Erythroblast (primary cell): Measurements from ENCODE around the gene CPB2.
A peak's percentile ranks its signal among the peaks of the same experiment; 100 is the strongest.

Source experiments
- DNase-seq, 2 experiments: peaks; one replicate each; lab custom pipeline; 2025; lab: John Stamatoyannopoulos, UW
- GATA1 ChIP-seq: IDR thresholded peaks from 2 replicates; pipeline ENCODE4 v1.6.1; 2011; ENCODE audit warnings: low read depth, mild to moderate bottlenecking, control low read depth, low read length, moderate library complexity
- POLR2A ChIP-seq: IDR thresholded peaks from 2 replicates; pipeline ENCODE4 v1.6.1; 2011; ENCODE audit warnings: mild to moderate bottlenecking, low read length

The CPB2 gene

DNA sequence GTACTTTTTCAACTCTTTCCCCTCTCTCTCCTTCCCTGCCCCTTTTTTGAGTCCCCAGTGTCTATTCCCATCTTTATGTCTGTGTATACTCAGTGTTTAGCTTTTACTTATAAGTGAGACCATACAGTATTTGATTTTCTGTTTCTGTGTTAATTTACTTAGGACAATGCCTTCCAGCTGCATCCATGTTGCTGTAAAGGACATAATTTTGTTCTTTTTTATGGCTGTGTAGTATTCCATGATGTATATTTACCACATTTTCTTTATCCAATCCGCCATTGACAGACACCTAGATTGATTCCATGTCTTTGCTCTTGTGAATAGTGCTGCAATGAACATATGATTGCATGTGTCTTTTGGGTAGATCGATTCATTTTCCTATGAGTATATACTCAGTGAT is 41.5 kb downstream of the CPB2 start:
- no peak for DNase-seq
- TF ChIP-seq GATA1 (no peak), POLR2A (no peak)

GRCh38 chr13:46062185-46062584 is 42.6 kb downstream of the CPB2 start:
- no peak for TF ChIP-seq POLR2A
- no peak for TF ChIP-seq GATA1
- DNase-seq, result no peak

- DNase-seq, result no peak
- no peak for TF ChIP-seq POLR2A
- TF ChIP-seq GATA1, result no peak
Measured at GRCh38 chr13:46059405-46059804, 45.4 kb downstream of the CPB2 start.

- DNase-seq, result no peak
- TF ChIP-seq POLR2A, result no peak
- TF ChIP-seq GATA1, result no peak
Measured at GRCh38 chr13:46058268-46058667, 46.6 kb downstream of the CPB2 start.

DNA sequence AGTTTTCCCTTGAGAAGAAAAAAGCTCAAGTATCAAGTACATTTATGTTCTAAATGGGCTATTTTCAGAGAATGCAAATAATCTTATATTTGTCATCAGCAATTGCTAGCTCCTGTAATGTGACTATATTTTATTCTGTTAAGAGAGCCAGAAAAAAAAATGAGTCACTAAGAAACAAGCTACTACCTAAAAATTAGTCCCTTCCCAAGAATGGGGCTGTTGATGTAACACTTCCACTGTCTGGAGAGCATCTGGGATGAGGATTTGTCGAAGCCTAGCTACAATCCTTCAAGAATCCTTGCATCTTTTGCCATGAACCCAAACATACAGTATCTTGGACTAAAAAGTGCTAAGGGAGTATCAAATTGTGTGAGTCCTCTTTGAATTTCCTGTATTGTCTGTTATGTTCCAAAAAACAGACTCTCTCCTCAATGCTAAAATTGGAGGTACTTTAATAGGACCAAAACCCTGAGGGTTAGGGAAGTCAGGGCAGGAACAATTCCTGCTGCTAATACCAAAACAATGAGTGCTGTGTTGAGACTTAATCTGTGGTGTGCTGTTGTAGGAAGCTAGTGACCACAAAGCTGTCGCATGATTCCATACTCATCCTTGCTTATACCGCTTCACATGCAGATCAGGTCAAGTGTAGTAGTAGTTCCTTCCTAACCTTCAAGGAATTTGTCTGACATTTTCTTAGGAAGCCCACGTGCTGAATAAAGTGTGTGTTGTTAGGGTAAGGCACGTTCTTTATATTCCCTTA is 47.4 kb downstream of the CPB2 start:
- DNase-seq, result no peak
- no peak for TF ChIP-seq POLR2A
- TF ChIP-seq GATA1, result no peak

DNA sequence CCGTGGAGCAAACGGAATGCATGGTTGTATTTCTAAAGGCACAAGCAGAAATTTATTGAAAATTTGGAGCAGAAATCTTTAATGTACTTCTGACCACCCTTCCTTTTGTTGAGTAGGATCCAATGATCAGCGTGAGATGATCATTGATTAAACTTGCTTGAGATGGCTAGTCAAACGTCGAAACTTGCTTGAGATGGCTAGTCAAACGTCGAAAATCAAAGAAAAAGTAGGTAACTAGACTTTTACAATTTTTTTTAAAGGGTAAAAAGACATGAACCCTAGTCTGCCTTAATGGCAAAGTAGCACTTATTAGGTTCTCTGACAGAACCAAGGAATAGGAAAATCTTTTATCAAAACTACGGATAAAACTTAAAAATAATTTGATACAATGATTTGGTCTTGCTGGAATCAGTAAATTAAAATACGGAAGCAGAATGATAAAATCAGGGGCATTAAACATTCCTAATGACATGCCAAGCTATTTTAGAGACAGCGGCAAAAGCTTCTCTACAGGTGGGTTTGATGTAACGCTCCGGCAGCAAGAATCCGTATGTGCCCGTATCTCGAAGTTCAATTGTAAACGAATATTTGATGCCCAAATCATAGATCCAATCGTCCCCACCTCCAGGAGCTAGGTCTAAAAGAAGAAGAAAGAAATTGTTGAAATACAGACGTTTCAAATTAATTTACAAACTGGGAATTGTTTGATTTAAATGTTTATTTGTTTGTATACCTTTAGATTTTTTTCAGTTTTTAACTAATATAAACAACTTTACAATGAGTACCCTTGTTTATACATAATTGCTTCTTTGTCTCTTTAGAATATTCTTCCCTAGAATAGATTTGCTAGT is 51.4 kb downstream of the CPB2 start:
- no peak for DNase-seq
- TF ChIP-seq GATA1, result no peak
- TF ChIP-seq POLR2A, result no peak

DNA sequence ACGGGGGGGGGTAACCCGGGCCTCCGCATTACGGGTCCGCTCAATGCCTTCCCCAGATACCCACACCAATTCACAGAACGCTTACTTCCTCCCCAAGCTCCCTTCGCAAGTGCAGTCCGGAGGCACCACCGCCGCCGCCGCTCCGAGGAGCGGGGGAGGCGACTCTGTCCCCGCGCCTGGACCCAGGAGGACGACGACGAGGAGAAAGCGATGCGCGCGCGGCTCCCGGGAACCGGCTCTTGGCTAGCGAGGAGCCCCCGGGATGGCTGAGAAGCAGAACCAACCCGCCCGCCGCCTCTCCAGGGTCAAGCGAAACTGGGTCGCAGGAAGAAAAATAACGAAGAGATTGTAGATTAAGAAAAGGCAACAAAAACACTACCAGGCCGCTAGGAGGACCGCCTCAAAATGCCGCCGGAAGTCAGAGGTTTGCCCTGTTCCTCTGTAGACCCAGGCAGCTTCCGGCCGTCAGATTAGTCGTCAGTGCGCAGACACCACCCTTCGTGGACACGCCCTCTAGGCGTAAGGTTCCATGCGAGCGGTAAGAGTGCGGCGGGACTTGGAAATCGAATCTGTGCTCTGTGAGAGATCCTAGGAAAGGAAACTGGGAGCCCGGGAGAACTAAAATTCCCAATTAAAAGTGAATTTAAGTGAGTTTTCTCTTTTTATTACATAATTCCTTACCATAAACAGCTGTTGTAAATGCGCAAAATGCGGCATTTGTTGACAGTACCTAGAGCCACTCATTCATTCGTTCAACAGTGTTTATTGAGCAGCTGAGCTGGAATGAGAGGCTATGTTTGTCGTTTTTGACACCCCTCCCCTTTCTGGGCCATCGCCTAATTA is 52.3 kb downstream of the CPB2 start, which contains the start of gene ZC3H13:
Gene ZC3H13 (minus strand): TSS at position 428 of the 843 bp plus-strand sequence. CDS start 7,239 bp downstream, outside the sequence.
- DNase-seq, result peak; percentile 96 to 97
- peak; percentile 87 for TF ChIP-seq POLR2A
- TF ChIP-seq GATA1, result no peak

- TF ChIP-seq POLR2A (no peak), GATA1 (no peak)
- DNase-seq, result no peak
Measured at GRCh38 chr13:46051968-46052318, 52.9 kb downstream of the CPB2 start.

- DNase-seq, result no peak
- TF ChIP-seq GATA1 (no peak), POLR2A (no peak)
Measured at GRCh38 chr13:46050771-46051170, 54.1 kb downstream of the CPB2 start.

DNA sequence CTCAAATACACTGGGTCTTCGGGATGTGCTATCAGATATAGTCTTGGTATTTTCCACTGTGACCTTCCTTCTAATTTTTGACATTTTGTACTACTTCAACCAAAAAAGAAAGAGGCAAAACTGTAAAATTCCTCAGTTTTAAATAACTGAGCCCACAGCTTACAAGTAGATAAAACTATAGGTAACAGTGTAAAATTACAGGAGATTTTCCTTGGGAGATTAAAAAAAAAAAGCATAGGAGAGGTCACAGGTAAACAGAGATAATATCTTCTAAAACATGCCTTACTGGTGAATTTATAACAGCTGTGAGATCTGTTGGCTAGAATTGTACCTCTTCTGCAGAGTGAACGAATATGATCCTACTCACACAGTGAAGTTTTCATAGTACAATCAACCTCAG is 59.4 kb downstream of the CPB2 start:
- no peak for DNase-seq
- no peak for TF ChIP-seq GATA1
- TF ChIP-seq POLR2A, result no peak

DNA sequence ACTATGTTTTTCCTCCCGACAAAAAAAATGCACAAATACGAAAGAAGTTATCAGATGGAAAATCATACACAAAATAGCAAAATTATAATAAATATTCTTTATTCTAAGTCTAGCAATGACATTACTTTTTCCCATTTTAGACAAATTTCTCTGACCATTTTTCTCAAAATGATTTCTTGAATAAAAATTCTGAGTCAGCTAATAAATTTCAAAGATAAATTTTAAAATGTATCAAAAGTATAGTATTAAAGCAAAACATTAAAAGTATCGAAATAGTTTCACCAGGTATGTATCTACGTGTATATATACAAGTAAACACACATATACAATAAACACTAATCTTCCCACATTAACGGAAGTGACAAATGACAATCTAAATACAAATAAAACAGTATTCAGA is 61.2 kb downstream of the CPB2 start:
- DNase-seq, result no peak
- TF ChIP-seq GATA1, result no peak

- DNase-seq, result no peak
- TF ChIP-seq GATA1, result no peak
- no peak for TF ChIP-seq POLR2A
Measured at GRCh38 chr13:46041419-46041839, 63.4 kb downstream of the CPB2 start.

DNA sequence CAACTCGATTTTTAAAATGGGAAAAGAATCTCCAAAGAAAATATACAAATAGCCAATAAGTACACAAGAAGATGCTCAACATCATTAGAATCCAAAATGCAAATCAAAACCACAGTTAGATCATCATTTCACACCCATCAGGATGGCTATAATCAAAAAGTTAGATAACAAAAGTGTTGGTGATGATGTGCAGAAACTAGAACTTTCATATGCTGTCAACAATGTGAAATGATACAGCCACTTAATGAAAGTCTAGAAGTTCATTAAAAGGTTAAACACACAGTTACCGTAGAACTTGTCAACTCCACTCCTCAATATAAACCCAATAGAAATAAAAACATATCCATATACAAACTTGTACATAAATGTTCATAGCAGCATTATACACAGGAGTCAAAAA is 64.1 kb downstream of the CPB2 start:
- no peak for DNase-seq
- TF ChIP-seq GATA1 (no peak), POLR2A (no peak)
